Ishikawa (cell line): ENCODE results near the gene PIGX.

ENCODE experiments used
- CEBPB ChIP-seq: IDR thresholded peaks from 2 replicates; pipeline ENCODE4 v1.6.1; 2012
- CREB1 ChIP-seq: IDR thresholded peaks from 2 replicates; pipeline ENCODE4 v1.6.1; 2012; ENCODE audit warnings: low read depth
- EGR1 ChIP-seq: IDR thresholded peaks from 2 replicates; pipeline ENCODE4 v1.6.1; 2012
- EP300 ChIP-seq: IDR thresholded peaks from 2 replicates; pipeline ENCODE4 v1.6.1; 2012; ENCODE audit warnings: borderline replicate concordance
- NFIC ChIP-seq: IDR thresholded peaks from 2 replicates; pipeline ENCODE4 v1.6.1; 2012
- RAD21 ChIP-seq: IDR thresholded peaks from 2 replicates; pipeline ENCODE4 v1.6.1; 2012; ENCODE audit warnings: low read depth
- TAF1 ChIP-seq: IDR thresholded peaks from 2 replicates; pipeline ENCODE4 v1.6.1; 2012; ENCODE audit warnings: low read depth, mild to moderate bottlenecking
- TCF12 ChIP-seq: IDR thresholded peaks from 2 replicates; pipeline ENCODE4 v1.6.1; 2012; ENCODE audit warnings: low read depth
- TEAD4 ChIP-seq: IDR thresholded peaks from 2 replicates; pipeline ENCODE4 v1.6.1; 2012
- YY1 ChIP-seq: IDR thresholded peaks from 2 replicates; pipeline ENCODE4 v1.6.1; 2012; ENCODE audit warnings: low read depth
- ZBTB7A ChIP-seq: IDR thresholded peaks from 2 replicates; pipeline ENCODE4 v1.6.1; 2012; ENCODE audit warnings: low read depth
- TF ChIP-seq, protein P1 (sequence below): IDR thresholded peaks from 2 replicates; pipeline ENCODE4 v1.6.1; 2012
- TF ChIP-seq, protein P2 (sequence below): IDR thresholded peaks from 2 replicates; pipeline ENCODE4 v1.6.1; 2012; ENCODE audit warnings: low read depth, mild to moderate bottlenecking
- TF ChIP-seq, protein P3 (sequence below): IDR thresholded peaks from 2 replicates; pipeline ENCODE4 v1.6.1; 2012

DNA sequence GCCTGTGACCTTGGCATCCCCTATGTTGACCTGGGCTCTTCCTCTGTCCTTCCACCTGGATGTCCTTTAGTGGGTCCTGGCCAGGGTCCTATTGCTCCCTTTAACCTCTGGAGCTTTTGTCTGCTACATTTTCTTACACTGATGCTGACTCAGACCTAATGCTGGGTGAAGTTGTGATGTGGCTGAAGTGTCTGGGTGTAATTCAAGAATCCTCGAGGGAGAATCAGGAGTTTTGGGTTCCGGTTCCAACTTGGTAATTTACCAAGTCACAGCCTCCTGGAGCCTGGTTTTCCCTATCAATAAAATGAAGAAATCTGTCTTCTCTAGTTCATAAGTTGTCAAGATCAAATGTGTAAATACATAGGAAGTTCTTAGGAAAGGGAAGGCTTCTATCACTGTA lies 25.7 kb upstream of the PIGX start:
- TF ChIP-seq NFIC (no peak), CEBPB (no peak), TCF12 (no peak), EP300 (no peak), YY1 (no peak), TEAD4 (no peak), EGR1 (no peak), CREB1 (no peak), TAF1 (no peak), RAD21 (no peak), ZBTB7A (no peak)
- TF ChIP-seq, protein P1, sequence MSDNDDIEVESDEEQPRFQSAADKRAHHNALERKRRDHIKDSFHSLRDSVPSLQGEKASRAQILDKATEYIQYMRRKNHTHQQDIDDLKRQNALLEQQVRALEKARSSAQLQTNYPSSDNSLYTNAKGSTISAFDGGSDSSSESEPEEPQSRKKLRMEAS: no peak
- TF ChIP-seq, protein P2, sequence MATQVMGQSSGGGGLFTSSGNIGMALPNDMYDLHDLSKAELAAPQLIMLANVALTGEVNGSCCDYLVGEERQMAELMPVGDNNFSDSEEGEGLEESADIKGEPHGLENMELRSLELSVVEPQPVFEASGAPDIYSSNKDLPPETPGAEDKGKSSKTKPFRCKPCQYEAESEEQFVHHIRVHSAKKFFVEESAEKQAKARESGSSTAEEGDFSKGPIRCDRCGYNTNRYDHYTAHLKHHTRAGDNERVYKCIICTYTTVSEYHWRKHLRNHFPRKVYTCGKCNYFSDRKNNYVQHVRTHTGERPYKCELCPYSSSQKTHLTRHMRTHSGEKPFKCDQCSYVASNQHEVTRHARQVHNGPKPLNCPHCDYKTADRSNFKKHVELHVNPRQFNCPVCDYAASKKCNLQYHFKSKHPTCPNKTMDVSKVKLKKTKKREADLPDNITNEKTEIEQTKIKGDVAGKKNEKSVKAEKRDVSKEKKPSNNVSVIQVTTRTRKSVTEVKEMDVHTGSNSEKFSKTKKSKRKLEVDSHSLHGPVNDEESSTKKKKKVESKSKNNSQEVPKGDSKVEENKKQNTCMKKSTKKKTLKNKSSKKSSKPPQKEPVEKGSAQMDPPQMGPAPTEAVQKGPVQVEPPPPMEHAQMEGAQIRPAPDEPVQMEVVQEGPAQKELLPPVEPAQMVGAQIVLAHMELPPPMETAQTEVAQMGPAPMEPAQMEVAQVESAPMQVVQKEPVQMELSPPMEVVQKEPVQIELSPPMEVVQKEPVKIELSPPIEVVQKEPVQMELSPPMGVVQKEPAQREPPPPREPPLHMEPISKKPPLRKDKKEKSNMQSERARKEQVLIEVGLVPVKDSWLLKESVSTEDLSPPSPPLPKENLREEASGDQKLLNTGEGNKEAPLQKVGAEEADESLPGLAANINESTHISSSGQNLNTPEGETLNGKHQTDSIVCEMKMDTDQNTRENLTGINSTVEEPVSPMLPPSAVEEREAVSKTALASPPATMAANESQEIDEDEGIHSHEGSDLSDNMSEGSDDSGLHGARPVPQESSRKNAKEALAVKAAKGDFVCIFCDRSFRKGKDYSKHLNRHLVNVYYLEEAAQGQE: no peak
- TF ChIP-seq, protein P3, sequence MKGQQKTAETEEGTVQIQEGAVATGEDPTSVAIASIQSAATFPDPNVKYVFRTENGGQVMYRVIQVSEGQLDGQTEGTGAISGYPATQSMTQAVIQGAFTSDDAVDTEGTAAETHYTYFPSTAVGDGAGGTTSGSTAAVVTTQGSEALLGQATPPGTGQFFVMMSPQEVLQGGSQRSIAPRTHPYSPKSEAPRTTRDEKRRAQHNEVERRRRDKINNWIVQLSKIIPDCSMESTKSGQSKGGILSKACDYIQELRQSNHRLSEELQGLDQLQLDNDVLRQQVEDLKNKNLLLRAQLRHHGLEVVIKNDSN: no peak
